ENCODE results near the gene COL10A1.

COL10A1 gene

DNA sequence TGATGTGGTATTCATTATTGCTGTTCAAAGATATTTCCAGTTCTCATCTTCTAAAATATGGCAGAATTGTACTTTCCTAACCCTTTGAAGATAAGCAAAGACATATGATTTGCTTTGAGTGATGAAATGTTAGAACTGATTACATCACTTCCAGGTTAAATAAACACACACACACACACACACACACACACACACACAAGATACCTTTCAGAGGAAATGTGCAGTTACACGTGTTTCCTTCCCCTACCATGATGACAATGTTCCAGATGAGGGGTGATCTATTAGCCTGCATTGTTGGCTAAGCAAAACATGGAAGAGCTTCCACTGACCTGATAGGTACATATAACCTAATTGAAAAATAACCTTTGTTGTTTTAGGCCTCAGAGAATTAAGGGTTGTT, 53.6 kb downstream of the COL10A1 start (continued):
- TF ChIP-seq AEBP2 (tag by site-specific recombination; IDR thresholded peaks at IDR 0.05; ENCODE audit: borderline replicate concordance) = no peak
- TF ChIP-seq, protein P1, sequence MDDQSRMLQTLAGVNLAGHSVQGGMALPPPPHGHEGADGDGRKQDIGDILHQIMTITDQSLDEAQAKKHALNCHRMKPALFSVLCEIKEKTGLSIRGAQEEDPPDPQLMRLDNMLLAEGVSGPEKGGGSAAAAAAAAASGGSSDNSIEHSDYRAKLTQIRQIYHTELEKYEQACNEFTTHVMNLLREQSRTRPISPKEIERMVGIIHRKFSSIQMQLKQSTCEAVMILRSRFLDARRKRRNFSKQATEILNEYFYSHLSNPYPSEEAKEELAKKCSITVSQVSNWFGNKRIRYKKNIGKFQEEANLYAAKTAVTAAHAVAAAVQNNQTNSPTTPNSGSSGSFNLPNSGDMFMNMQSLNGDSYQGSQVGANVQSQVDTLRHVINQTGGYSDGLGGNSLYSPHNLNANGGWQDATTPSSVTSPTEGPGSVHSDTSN (CRISPR knock-in tag; IDR thresholded peaks at IDR 0.05) = no peak
- TF ChIP-seq ZNF530 (tag by site-specific recombination; IDR thresholded peaks at IDR 0.05; ENCODE audit: low read depth) = no peak
- no peak for TF ChIP-seq ZNF658 (tag by site-specific recombination; IDR thresholded peaks at IDR 0.05)
- 0 out of 2 replicates have a peak, but pooled peaks have one; percentile 31 for TF ChIP-seq ZNF548 (tag by site-specific recombination; IDR thresholded peaks at IDR 0.05)
- TF ChIP-seq, protein P2, sequence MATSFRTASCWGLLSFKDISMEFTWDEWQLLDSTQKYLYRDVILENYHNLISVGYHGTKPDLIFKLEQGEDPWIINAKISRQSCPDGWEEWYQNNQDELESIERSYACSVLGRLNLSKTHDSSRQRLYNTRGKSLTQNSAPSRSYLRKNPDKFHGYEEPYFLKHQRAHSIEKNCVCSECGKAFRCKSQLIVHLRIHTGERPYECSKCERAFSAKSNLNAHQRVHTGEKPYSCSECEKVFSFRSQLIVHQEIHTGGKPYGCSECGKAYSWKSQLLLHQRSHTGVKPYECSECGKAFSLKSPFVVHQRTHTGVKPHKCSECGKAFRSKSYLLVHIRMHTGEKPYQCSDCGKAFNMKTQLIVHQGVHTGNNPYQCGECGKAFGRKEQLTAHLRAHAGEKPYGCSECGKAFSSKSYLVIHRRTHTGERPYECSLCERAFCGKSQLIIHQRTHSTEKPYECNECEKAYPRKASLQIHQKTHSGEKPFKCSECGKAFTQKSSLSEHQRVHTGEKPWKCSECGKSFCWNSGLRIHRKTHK (tag by site-specific recombination; IDR thresholded peaks at IDR 0.05) = peak; percentile 43; the same call in 1 of the 2 replicates
- peak; percentile 38; the same call in 1 of the 2 replicates for TF ChIP-seq TRIM28 (IDR thresholded peaks at IDR 0.05; ENCODE audit: borderline replicate concordance, low read length)
- TF ChIP-seq ZNF138 (tag by site-specific recombination; IDR thresholded peaks at IDR 0.05; ENCODE audit: borderline replicate concordance) = no peak
- TF ChIP-seq ZNF157 (tag by site-specific recombination; IDR thresholded peaks at IDR 0.05) = 0 out of 2 replicates have a peak, but pooled peaks have one; percentile 19
- TF ChIP-seq ZNF629 (tag by site-specific recombination; IDR thresholded peaks at IDR 0.05) = 0 out of 2 replicates have a peak, but pooled peaks have one; percentile 26
- TF ChIP-seq TCF7L2 (IDR thresholded peaks at IDR 0.05; ENCODE audit: borderline replicate concordance, low read depth, low read length) = no peak; the same call in 1 of the 2 replicates
- no peak for TF ChIP-seq ZNF18 (tag by site-specific recombination; IDR thresholded peaks at IDR 0.05)
- no peak for TF ChIP-seq SCRT2 (tag by site-specific recombination; IDR thresholded peaks at IDR 0.05)
- TF ChIP-seq YY2 (tag by site-specific recombination; IDR thresholded peaks at IDR 0.05) = peak; percentile 73
- no peak for TF ChIP-seq ZNF48 (tag by site-specific recombination; IDR thresholded peaks at IDR 0.05)
- TF ChIP-seq, protein P3, sequence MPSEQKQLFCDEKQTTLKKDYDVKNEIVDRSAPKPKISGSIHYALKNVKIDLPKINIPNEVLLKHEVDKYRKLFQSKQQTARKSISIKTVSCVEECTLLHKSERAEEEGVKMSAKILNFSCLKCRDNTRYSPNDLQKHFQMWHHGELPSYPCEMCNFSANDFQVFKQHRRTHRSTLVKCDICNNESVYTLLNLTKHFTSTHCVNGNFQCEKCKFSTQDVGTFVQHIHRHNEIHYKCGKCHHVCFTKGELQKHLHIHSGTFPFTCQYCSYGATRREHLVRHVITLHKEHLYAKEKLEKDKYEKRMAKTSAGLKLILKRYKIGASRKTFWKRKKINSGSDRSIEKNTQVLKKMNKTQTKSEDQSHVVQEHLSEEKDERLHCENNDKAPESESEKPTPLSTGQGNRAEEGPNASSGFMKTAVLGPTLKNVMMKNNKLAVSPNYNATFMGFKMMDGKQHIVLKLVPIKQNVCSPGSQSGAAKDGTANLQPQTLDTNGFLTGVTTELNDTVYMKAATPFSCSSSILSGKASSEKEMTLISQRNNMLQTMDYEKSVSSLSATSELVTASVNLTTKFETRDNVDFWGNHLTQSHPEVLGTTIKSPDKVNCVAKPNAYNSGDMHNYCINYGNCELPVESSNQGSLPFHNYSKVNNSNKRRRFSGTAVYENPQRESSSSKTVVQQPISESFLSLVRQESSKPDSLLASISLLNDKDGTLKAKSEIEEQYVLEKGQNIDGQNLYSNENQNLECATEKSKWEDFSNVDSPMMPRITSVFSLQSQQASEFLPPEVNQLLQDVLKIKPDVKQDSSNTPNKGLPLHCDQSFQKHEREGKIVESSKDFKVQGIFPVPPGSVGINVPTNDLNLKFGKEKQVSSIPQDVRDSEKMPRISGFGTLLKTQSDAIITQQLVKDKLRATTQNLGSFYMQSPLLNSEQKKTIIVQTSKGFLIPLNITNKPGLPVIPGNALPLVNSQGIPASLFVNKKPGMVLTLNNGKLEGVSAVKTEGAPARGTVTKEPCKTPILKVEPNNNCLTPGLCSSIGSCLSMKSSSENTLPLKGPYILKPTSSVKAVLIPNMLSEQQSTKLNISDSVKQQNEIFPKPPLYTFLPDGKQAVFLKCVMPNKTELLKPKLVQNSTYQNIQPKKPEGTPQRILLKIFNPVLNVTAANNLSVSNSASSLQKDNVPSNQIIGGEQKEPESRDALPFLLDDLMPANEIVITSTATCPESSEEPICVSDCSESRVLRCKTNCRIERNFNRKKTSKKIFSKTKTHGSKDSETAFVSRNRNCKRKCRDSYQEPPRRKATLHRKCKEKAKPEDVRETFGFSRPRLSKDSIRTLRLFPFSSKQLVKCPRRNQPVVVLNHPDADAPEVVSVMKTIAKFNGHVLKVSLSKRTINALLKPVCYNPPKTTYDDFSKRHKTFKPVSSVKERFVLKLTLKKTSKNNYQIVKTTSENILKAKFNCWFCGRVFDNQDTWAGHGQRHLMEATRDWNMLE (tag by site-specific recombination; conservative IDR thresholded peaks at IDR 0.05; ENCODE audit: low read depth) = 0 out of 2 replicates have a peak, but pooled peaks have one; percentile 40
- no peak for TF ChIP-seq ZNF785 (tag by site-specific recombination; IDR thresholded peaks at IDR 0.05)
- TF ChIP-seq ZNF23 (tag by site-specific recombination; IDR thresholded peaks at IDR 0.05; ENCODE audit: borderline replicate concordance) = no peak
- TF ChIP-seq ZNF76 (tag by site-specific recombination; IDR thresholded peaks at IDR 0.05; ENCODE audit: borderline replicate concordance, low read depth) = no peak
- TF ChIP-seq ZNF169 (tag by site-specific recombination; IDR thresholded peaks at IDR 0.05) = peak; percentile 82; the same call in 1 of the 2 replicates
- TF ChIP-seq, protein P4, sequence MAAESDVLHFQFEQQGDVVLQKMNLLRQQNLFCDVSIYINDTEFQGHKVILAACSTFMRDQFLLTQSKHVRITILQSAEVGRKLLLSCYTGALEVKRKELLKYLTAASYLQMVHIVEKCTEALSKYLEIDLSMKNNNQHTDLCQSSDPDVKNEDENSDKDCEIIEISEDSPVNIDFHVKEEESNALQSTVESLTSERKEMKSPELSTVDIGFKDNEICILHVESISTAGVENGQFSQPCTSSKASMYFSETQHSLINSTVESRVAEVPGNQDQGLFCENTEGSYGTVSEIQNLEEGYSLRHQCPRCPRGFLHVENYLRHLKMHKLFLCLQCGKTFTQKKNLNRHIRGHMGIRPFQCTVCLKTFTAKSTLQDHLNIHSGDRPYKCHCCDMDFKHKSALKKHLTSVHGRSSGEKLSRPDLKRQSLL (tag by site-specific recombination; IDR thresholded peaks at IDR 0.05) = no peak
- TF ChIP-seq GLIS1 (tag by site-specific recombination; IDR thresholded peaks at IDR 0.05) = no peak
- no peak for TF ChIP-seq ZNF501 (tag by site-specific recombination; IDR thresholded peaks at IDR 0.05)
- TF ChIP-seq ZNF660 (tag by site-specific recombination; IDR thresholded peaks at IDR 0.05) = no peak
- peak; percentile 92 for TF ChIP-seq ZSCAN4 (tag by site-specific recombination; IDR thresholded peaks at IDR 0.05)

Data from HEK293 (cell line).